Skeletal muscle tissue (tissue), 4 donors: Measurements from ENCODE around the gene ZNF2. TPM values are rescaled to one million over a fixed set of nuclear protein-coding genes. Genes with fewer than 3 reads are reported as not detected.

Experiments
- H3K27ac ChIP-seq: one replicate; pipeline ENCODE4 v1.7.0; 2013; ENCODE audit warnings: mild to moderate bottlenecking, low read depth, low read length, inconsistent platforms
- H3K27me3 ChIP-seq, 3 donors: one replicate each; pipeline ENCODE4 v1.7.0; 2013; ENCODE audit warnings: low read length in 3 of 3; ENCODE audit not compliant: control insufficient read depth in 3 of 3, insufficient read depth in 3 of 3
- H3K36me3 ChIP-seq, 3 donors: one replicate each; pipeline ENCODE4 v1.7.0; 2013; ENCODE audit warnings: low read length in 3 of 3; ENCODE audit not compliant: control insufficient read depth in 3 of 3, insufficient read depth in 3 of 3
- H3K4me1 ChIP-seq, 3 donors: one replicate each; pipeline ENCODE4 v1.7.0; 2013; ENCODE audit warnings: low read length in 3 of 3, mild to moderate bottlenecking in 3 of 3; ENCODE audit not compliant: control insufficient read depth in 3 of 3, insufficient read depth in 3 of 3
- H3K4me3 ChIP-seq, 3 donors: one replicate each; pipeline ENCODE4 v1.7.0; 2013; ENCODE audit warnings: low read length in 3 of 3
- H3K9ac ChIP-seq, 3 donors: one replicate each; pipeline ENCODE4 v1.7.0; 2013; ENCODE audit warnings: low read length in 3 of 3, mild to moderate bottlenecking in 3 of 3, moderate library complexity in 2 of 3, low read depth in 1 of 3
- H3K9me3 ChIP-seq, 3 donors: one replicate each; pipeline ENCODE4 v1.7.0; 2013; ENCODE audit warnings: low read length in 3 of 3; ENCODE audit not compliant: control insufficient read depth in 3 of 3
- total RNA-seq: library from RNA; depleted of rRNA; stranded (reverse); fragments of >200 nt; gene quantifications from one replicate; pipeline ENCODE4 v1.2.3, GENCODE V29; 2014
- donor health status: Osteomylitis.

The ZNF2 gene
- total RNA-seq, result 8.4 TPM

DNA sequence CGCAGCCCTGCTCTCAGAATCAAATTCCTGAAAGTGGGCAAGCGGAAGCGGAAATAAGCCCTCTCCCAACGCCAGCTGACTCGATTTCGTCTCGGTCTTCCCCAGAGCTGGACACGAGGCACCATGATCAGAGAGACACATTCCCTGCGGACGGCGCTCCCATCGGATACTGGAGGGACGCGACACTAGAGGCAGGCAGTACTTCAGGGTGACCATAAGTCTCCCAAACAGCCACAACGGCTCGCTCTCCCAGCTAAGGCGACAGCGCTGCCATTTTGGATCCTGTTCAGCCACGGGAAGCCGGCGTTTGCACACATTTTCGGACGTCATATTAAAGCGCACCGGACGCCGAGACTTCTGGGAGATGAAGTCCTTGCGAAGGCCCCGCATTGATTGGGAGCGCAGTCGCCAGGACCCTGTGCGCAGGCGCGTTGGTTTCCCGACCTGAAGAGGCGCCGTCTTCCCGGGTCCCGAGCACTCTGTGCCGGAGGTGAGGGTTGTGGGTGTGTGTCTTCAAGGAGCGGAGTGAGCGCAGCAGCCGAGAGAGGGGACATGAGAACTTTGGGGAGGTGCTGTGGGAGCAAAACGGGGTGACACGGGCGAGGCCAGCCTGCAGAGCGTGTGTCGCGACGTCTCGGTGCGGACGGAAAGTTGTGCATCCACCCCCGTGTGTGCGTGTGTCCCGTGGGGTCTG lies at the start of gene ZNF2:
ZNF2 (plus strand) TSS at position 439 of the 694 bp plus-strand sequence. CDS start 10,418 bp downstream, outside the sequence.
- Histone ChIP-seq H3K4me3 (peak within 1 kb of the TSS; percentile 100), H3K9me3 (no peaks in the 10 kb centered on the region), H3K4me1 (peaks cover 21 to 24% (median 23%) of the 10 kb centered on the region in 3 donors), H3K27me3 (no peaks in the 10 kb centered on the region), H3K27ac (peak within 1 kb of the TSS; percentile 93), H3K9ac (peak within 1 kb of the TSS; percentile 95 to 99 (median 98)), H3K36me3 (peaks cover 0 to 2% (median 0%) of the 10 kb centered on the region in 3 donors)

DNA sequence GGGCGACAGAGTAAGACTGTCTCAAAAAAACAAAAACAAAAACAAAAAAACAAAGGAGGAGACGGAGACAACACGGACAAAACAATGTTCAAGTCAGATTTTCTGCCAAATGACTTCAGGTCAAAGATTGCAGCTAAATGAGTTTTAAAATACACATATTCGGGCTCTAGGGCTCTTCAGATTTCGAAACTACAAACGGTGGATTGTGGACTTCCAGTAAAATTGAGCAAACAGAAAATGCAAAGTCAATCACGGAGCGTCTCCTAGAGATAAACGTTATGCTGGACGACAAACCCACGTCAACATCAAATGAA lies 44.6 kb upstream of the ZNF2 start:
- no peaks in the 10 kb centered on the region for H3K27me3 ChIP-seq
- peak overlapping the region; percentile 89 for H3K27ac ChIP-seq
- H3K4me3 ChIP-seq, result peak overlapping the region; percentile 91 to 99 (median 97)

DNA sequence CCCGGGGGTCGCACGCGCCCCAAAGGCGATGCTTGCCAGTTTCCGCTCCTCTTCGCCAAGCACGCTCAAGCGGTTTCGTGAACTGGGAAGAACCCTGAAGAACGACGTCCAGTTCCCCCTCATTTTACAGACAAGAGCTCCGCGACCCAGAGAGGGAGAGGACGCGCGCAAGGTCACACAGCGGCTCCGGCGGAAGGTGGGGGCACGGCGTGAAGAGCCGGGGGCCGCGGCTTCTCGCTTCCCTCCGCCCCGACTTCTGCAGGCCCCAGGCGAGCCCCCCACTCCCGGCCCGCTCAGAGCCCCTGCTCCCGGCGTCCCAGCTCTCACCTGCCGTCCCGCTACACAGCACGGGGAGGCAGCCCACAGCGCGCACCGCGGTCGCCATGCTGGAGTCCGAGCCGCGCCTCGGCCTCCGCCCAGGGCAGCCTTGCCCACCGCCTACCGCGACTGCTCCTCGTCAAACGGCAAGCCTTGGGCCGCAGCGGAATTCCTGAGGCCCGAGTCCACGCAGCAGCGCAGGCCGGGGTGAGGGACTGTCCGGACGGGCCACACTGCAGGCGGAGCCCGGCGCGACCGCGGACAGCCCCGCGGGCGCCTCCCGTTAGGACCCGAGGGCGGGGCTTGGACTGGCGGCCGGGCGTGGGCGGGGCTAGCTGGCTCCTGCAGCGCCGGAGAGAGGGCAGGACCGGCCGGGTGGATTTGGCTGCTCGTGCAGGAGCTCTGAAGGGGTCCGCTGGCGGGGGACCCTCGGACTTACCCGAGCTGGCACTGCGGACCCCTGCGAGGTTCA lies 44.0 kb upstream of the ZNF2 start, which contains the start of gene MRPS5:
MRPS5 (minus strand) TSS at position 402 of the 790 bp plus-strand sequence; CDS start at position 385, 17 bp downstream.
- peaks cover 11 to 22% (median 18%) of the 10 kb centered on the region in 3 donors for H3K4me1 ChIP-seq
- H3K27me3 ChIP-seq, result no peaks in the 10 kb centered on the region
- H3K9ac ChIP-seq, result peak within 1 kb of the TSS; percentile 93 to 97 (median 96)
- peaks cover 0 to 2% (median 0%) of the 10 kb centered on the region in 3 donors for H3K36me3 ChIP-seq
- H3K27ac ChIP-seq, result peak within 1 kb of the TSS; percentile 89
- no peaks in the 10 kb centered on the region for H3K9me3 ChIP-seq
- H3K4me3 ChIP-seq, result peak within 1 kb of the TSS; percentile 91 to 99 (median 97)

More for the DNA sequence above, 44.6 kb upstream of the ZNF2 start:
- Histone ChIP-seq H3K9me3 (no peaks in the 10 kb centered on the region), H3K4me1 (peaks cover 11 to 22% (median 18%) of the 10 kb centered on the region in 3 donors), H3K36me3 (peaks cover 2 to 4% (median 2%) of the 10 kb centered on the region in 3 donors), H3K9ac (peak overlapping the region; percentile 93 to 97 (median 96))

DNA sequence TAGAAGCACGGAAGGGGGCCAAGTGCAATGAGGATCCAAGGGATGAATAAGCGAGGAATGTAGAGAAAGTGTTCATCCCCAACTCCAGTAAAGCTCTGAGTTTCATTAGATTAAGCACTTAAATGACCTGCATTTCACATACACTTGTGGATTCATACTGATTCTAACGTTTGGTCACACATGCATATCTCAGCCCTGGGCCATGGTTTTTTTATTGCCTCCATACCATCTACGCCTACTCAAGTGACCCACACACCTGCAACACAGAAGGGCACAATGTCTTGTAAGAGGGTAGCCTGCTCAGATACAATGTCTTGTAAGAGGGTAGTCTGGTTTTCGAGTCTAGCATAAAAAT lies 43.4 kb upstream of the ZNF2 start:
- Histone ChIP-seq H3K36me3 (peaks cover 0 to 2% (median 0%) of the 10 kb centered on the region in 3 donors), H3K9ac (peak overlapping the region; percentile 93 to 97 (median 96)), H3K4me1 (peaks cover 11 to 22% (median 18%) of the 10 kb centered on the region in 3 donors), H3K4me3 (peak overlapping the region; percentile 91 to 99 (median 97)), H3K27me3 (no peaks in the 10 kb centered on the region), H3K27ac (no peak overlapping the region), H3K9me3 (no peaks in the 10 kb centered on the region)

DNA sequence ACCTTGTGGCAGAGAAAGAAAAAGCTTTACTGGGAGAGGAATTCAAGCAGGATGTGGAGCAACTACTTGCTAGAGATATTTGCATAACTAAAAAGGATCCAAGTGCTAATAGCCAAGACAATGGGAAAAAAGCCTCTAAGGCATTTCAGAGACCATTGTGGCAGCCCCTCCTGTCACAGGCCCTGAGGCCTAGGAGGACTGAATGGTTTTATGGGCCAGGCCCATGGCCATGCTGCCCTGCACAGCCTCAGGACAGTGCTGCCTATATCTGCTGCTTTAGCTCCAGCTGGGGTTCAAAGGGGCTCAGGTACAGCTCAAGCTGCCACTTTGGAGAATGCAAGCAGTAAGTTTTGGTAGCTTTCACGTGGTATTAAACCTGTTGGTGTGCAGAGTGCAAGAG lies 26.9 kb upstream of the ZNF2 start:
- Histone ChIP-seq H3K4me3 (no peak overlapping the region), H3K9me3 (peaks cover 11 to 22% (median 13%) of the 10 kb centered on the region in 3 donors), H3K27me3 (no peaks in the 10 kb centered on the region), H3K36me3 (peaks cover 0 to 5% (median 3%) of the 10 kb centered on the region in 3 donors), H3K27ac (no peak overlapping the region), H3K4me1 (no peaks in the 10 kb centered on the region), H3K9ac (no peak overlapping the region)

DNA sequence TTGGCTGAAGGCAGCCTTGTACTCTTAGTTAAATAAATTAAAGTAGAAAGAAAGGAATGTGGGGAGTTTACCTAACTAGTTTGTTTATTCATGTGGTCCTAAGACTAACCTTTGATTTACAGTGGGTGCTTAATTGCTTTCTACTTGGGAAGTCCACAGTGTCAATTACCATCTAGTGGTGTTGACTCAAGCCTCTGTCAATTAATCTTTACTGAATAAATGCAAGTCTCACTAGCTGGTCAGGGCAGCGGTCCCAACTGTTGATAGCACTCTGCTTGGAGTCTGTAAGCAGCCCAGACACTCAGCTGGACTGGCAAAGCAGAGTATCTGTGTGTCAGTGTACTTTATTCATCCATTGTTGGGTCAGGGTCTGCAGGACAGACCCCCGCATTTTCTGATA lies 21.8 kb upstream of the ZNF2 start:
- Histone ChIP-seq H3K27me3 (no peaks in the 10 kb centered on the region), H3K36me3 (peaks cover 26 to 52% (median 27%) of the 10 kb centered on the region in 3 donors), H3K9ac (no peak overlapping the region), H3K27ac (no peak overlapping the region), H3K4me1 (no peaks in the 10 kb centered on the region), H3K9me3 (peaks cover 38 to 49% (median 42%) of the 10 kb centered on the region in 3 donors), H3K4me3 (no peak overlapping the region)

DNA sequence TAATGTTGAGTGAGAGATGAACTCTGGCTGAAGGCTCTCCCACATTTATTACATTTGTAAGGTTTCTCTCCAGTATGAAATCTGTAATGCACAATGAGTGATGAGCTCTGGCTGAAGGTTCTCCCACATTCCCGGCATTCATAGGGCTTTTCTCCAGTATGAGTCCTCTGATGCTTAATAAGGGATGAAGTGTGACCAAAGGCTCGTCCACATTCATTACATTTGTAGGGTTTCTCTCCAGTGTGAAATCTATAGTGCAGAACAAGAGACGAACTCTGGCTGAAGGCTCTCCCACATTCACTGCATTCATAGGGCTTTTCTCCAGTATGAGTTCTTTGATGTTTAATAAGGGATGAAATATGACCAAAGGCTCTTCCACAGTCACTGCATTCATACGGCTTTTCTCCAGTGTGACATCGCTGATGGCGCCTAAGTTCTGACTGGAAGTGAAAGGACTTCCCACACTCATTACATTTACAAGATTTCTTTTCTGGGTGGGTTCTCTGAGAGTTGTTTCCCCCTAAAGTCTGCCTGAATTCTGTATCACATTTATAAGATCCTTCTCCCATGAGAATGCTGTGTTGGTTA lies 16.1 kb upstream of the ZNF2 start:
- Histone ChIP-seq H3K9me3 (peaks cover 48 to 68% (median 58%) of the 10 kb centered on the region in 3 donors), H3K4me1 (no peaks in the 10 kb centered on the region), H3K27me3 (no peaks in the 10 kb centered on the region), H3K9ac (no peak overlapping the region), H3K27ac (no peak overlapping the region), H3K36me3 (peaks cover 65 to 98% (median 81%) of the 10 kb centered on the region in 3 donors), H3K4me3 (peak overlapping the region in 1 of 3 donors; percentile 33)

DNA sequence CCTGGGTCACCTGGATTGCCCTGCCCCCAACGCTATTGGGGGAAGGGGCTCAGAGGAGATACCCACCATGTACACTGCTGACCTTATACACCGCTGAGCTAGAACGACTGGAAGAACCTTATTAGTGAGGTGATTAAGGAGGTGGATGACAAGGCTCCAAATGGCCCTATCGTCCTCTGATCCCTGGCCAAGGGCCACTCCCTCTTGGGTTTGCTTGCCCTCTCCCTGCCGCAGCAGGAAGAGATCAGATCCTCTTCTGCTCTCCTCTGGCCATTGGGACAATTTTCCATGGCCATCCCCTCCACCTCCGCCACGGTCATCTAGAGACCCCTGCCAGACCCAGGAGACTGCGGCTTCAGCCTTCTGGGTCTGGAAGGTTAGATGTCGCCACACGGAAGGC lies 7.2 kb upstream of the ZNF2 start:
- H3K27ac ChIP-seq, result peak overlapping the region; percentile 64
- peaks cover 11 to 21% (median 15%) of the 10 kb centered on the region in 3 donors for H3K4me1 ChIP-seq
- peak overlapping the region; percentile 85 to 98 (median 92) for H3K4me3 ChIP-seq
- peak overlapping the region; percentile 88 to 91 (median 88) for H3K9ac ChIP-seq
- peaks cover 2 to 10% (median 3%) of the 10 kb centered on the region in 3 donors for H3K9me3 ChIP-seq
- peaks cover 27 to 38% (median 36%) of the 10 kb centered on the region in 3 donors for H3K36me3 ChIP-seq
- H3K27me3 ChIP-seq, result no peaks in the 10 kb centered on the region

DNA sequence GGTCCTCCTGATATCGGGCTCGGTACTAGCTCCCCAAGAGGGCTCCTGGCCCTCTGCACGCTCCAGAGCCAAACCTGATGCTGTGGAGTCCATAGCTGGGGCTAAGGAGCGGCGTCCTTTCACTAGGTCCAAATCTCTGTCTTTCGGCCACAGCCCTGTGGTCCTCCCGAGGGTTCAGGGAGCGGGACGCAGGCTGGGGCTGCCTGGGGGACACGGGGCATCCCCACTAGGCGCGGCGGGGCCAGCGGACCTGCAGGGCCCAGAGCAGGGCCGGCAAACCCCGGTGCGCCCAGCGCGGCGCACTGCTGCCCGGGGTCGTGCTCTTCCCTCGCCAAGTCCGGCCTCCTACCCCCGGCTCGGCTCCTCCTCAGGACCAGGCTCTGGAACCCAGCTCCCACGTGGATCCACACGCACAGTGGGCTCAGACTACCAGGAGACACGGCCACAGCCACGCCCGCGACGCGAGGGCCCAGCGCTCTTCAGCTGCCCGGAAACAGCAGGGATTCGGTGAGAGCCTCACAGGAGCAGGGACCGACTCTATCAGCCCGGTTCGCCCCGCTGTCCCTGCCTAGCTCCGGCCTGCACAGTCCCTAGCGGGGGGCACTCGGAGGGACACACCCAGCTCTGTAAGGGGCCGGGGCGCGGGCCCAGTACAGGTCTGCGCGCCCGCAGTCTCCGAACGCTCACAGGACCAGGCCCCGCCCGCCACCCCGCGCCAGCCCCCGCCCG lies 6.6 kb upstream of the ZNF2 start:
- Histone ChIP-seq H3K9me3 (peaks cover under 1 to 8% (median 2%) of the 10 kb centered on the region in 3 donors), H3K27me3 (no peaks in the 10 kb centered on the region), H3K9ac (peak overlapping the region; percentile 88 to 91 (median 88)), H3K4me1 (peaks cover 17 to 27% (median 21%) of the 10 kb centered on the region in 3 donors), H3K4me3 (peak overlapping the region; percentile 85 to 98 (median 92)), H3K36me3 (peaks cover 26 to 32% (median 30%) of the 10 kb centered on the region in 3 donors), H3K27ac (peak overlapping the region; percentile 64)
